GM12872 (cell line): ENCODE results near the gene ATAD5.

Source experiments
- CTCF ChIP-seq: IDR thresholded peaks from 3 replicates; pipeline ENCODE4 v1.5.1; 2011; ENCODE audit warnings: low read depth, mild to moderate bottlenecking, low read length, moderate library complexity; ENCODE audit not compliant: insufficient read depth

Gene ATAD5

GRCh38 chr17:30831257-30831656 is 509 bp upstream of the ATAD5 start:
- TF ChIP-seq CTCF, result no peak

GRCh38 chr17:30832438-30833124 is 815 bp downstream of the ATAD5 start:
- TF ChIP-seq CTCF, result no peak

- no peak for TF ChIP-seq CTCF
These were observed 6.5 kb downstream of the ATAD5 start for GRCh38 chr17:30838202-30838807.

- TF ChIP-seq CTCF, result no peak
These were observed 9.0 kb downstream of the ATAD5 start for GRCh38 chr17:30840771-30841170.

GRCh38 chr17:30848021-30848420 is 16.3 kb downstream of the ATAD5 start:
- no peak for TF ChIP-seq CTCF

- no peak for TF ChIP-seq CTCF
These were observed 22.4 kb downstream of the ATAD5 start for GRCh38 chr17:30854146-30854545.

- no peak for TF ChIP-seq CTCF
These were observed 26.9 kb downstream of the ATAD5 start for GRCh38 chr17:30858556-30859250.
